SH-SY5Y (cell line): Measurements from ENCODE around the gene MTREX.

Experiments
- GATA2 ChIP-seq: IDR thresholded peaks from 2 replicates; pipeline ENCODE4 v1.6.1; 2011; ENCODE audit warnings: mild to moderate bottlenecking, low read depth, low read length
- GATA3 ChIP-seq: IDR thresholded peaks from 2 replicates; pipeline ENCODE4 v1.6.1; 2011; ENCODE audit warnings: low read depth, mild to moderate bottlenecking, low read length, moderate library complexity

Gene MTREX

GRCh38 chr5:55446640-55447351 lies 139.0 kb downstream of the MTREX start:
- TF ChIP-seq GATA3 (no peak), GATA2 (no peak)

GRCh38 chr5:55450050-55450765 lies 142.4 kb downstream of the MTREX start:
- no peak for TF ChIP-seq GATA2
- no peak for TF ChIP-seq GATA3

- no peak for TF ChIP-seq GATA2
- TF ChIP-seq GATA3 = no peak
Observed at GRCh38 chr5:55451976-55452375, 144.2 kb downstream of the MTREX start.

GRCh38 chr5:55453211-55453610 lies 145.4 kb downstream of the MTREX start:
- TF ChIP-seq GATA2 (no peak), GATA3 (no peak)

GRCh38 chr5:55454282-55454681 lies 146.5 kb downstream of the MTREX start:
- TF ChIP-seq GATA3 (no peak), GATA2 (no peak)

GRCh38 chr5:55456216-55456895 lies 148.6 kb downstream of the MTREX start:
- TF ChIP-seq GATA2 = no peak
- TF ChIP-seq GATA3 = no peak

GRCh38 chr5:55459572-55459971 lies 151.8 kb downstream of the MTREX start:
- TF ChIP-seq GATA3 (no peak), GATA2 (no peak)

GRCh38 chr5:55463613-55464012 lies 155.8 kb downstream of the MTREX start:
- TF ChIP-seq GATA3 = no peak
- TF ChIP-seq GATA2 = no peak

GRCh38 chr5:55467862-55468551 lies 160.2 kb downstream of the MTREX start:
- TF ChIP-seq GATA2 = no peak
- TF ChIP-seq GATA3 = no peak

- TF ChIP-seq GATA2 (no peak), GATA3 (no peak)
Observed at GRCh38 chr5:55469839-55470238, 162.1 kb downstream of the MTREX start.

- TF ChIP-seq GATA3 = no peak
- TF ChIP-seq GATA2 = no peak
Observed at GRCh38 chr5:55470282-55470681, 162.5 kb downstream of the MTREX start.

- TF ChIP-seq GATA2 (no peak), GATA3 (no peak)
Observed at GRCh38 chr5:55471468-55471867, 163.7 kb downstream of the MTREX start.

GRCh38 chr5:55472642-55473041 lies 164.9 kb downstream of the MTREX start:
- no peak for TF ChIP-seq GATA3
- no peak for TF ChIP-seq GATA2
